Activated naive CD4-positive, alpha-beta T cell treated with anti-CD3 and anti-CD28 coated beads, Interleukin-2, amount 10 ng/mL, durations not matched to agents 7 days and 5 days (primary cell): ENCODE results near the gene PAK2.

ENCODE experiments used
- CTCF ChIA-PET: fragments of 350-600 bp; sonication (Branson Sonifier 250); formaldehyde crosslinking; loops from one replicate; lab custom pipeline; 2021; ENCODE audit warnings: antibody characterized with exemption; lab: Charles Lee
- DNase-seq: peaks from one replicate; pipeline ENCODE4 v3.0.0-alpha.2; 2020
- H3K27ac Mint-ChIP-seq: one replicate; pipeline ENCODE4 v1.8.0; 2021; ENCODE audit warnings: mild to moderate bottlenecking, moderate library complexity, mixed read lengths
- H3K27me3 Mint-ChIP-seq: one replicate; pipeline ENCODE4 v1.8.0; 2021; ENCODE audit warnings: mild to moderate bottlenecking, mixed read lengths
- H3K36me3 Mint-ChIP-seq: one replicate; pipeline ENCODE4 v1.8.0; 2021; ENCODE audit warnings: mixed read lengths
- H3K4me1 Mint-ChIP-seq: one replicate; pipeline ENCODE4 v1.8.0; 2021; ENCODE audit warnings: mixed read lengths
- H3K4me3 Mint-ChIP-seq: one replicate; pipeline ENCODE4 v1.8.0; 2021; ENCODE audit warnings: mild to moderate bottlenecking, moderate library complexity, mixed read lengths
- H3K9me3 Mint-ChIP-seq: one replicate; pipeline ENCODE4 v1.8.0; 2021; ENCODE audit warnings: mixed read lengths

PAK2 gene

GRCh38 chr3:196753201-196753600 lies 13.5 kb downstream of the PAK2 start:
- H3K4me3 Mint-ChIP-seq = no peak overlapping the region
- peaks cover 30% of the 10 kb centered on the region for H3K9me3 Mint-ChIP-seq
- H3K36me3 Mint-ChIP-seq = peaks cover 80% of the 10 kb centered on the region
- H3K4me1 Mint-ChIP-seq = peaks cover 34% of the 10 kb centered on the region
- no peak for DNase-seq
- no peaks in the 10 kb centered on the region for H3K27me3 Mint-ChIP-seq
- H3K27ac Mint-ChIP-seq = no peak overlapping the region
- CTCF ChIA-PET = no interaction called here

- H3K4me1 Mint-ChIP-seq = peaks cover 29% of the 10 kb centered on the region
- no peak for DNase-seq
- H3K36me3 Mint-ChIP-seq = peaks cover 77% of the 10 kb centered on the region
- peaks cover 33% of the 10 kb centered on the region for H3K9me3 Mint-ChIP-seq
- no peak overlapping the region for H3K4me3 Mint-ChIP-seq
- no peaks in the 10 kb centered on the region for H3K27me3 Mint-ChIP-seq
- CTCF ChIA-PET = no interaction called here
- peak overlapping the region; percentile 5 for H3K27ac Mint-ChIP-seq
Measured at GRCh38 chr3:196754091-196754981, 14.7 kb downstream of the PAK2 start.

- Mint-ChIP-seq H3K4me3 (no peak overlapping the region), H3K9me3 (peaks cover 39% of the 10 kb centered on the region), H3K27me3 (no peaks in the 10 kb centered on the region), H3K4me1 (peaks cover 24% of the 10 kb centered on the region), H3K27ac (no peak overlapping the region), H3K36me3 (peaks cover 73% of the 10 kb centered on the region)
- CTCF ChIA-PET = no interaction called here
- no peak for DNase-seq
Measured at GRCh38 chr3:196756732-196757131, 17.1 kb downstream of the PAK2 start.

- Mint-ChIP-seq H3K9me3 (peaks cover 39% of the 10 kb centered on the region), H3K36me3 (peaks cover 71% of the 10 kb centered on the region), H3K4me3 (no peak overlapping the region), H3K4me1 (peaks cover 24% of the 10 kb centered on the region), H3K27me3 (no peaks in the 10 kb centered on the region), H3K27ac (no peak overlapping the region)
- CTCF ChIA-PET = no interaction called here
- DNase-seq = no peak
Measured at GRCh38 chr3:196757876-196758739, 18.5 kb downstream of the PAK2 start.

GRCh38 chr3:196763179-196763578 lies 23.5 kb downstream of the PAK2 start:
- no peaks in the 10 kb centered on the region for H3K27me3 Mint-ChIP-seq
- H3K9me3 Mint-ChIP-seq = peaks cover 9% of the 10 kb centered on the region
- peaks cover 39% of the 10 kb centered on the region for H3K36me3 Mint-ChIP-seq
- DNase-seq = no peak
- H3K4me1 Mint-ChIP-seq = peaks cover 1% of the 10 kb centered on the region
- H3K4me3 Mint-ChIP-seq = no peak overlapping the region
- H3K27ac Mint-ChIP-seq = no peak overlapping the region
- CTCF ChIA-PET = no interaction called here

- Mint-ChIP-seq H3K4me3 (no peak overlapping the region), H3K27me3 (no peaks in the 10 kb centered on the region), H3K27ac (no peak overlapping the region), H3K9me3 (peaks cover 4% of the 10 kb centered on the region), H3K4me1 (no peaks in the 10 kb centered on the region), H3K36me3 (peaks cover 26% of the 10 kb centered on the region)
- CTCF ChIA-PET = no interaction called here
- DNase-seq = no peak
Measured at GRCh38 chr3:196765454-196765853, 25.8 kb downstream of the PAK2 start.

GRCh38 chr3:196771067-196771466 lies 31.4 kb downstream of the PAK2 start:
- H3K9me3 Mint-ChIP-seq = no peaks in the 10 kb centered on the region
- CTCF ChIA-PET = no interaction called here
- H3K4me1 Mint-ChIP-seq = peaks cover 29% of the 10 kb centered on the region
- H3K4me3 Mint-ChIP-seq = no peak overlapping the region
- H3K27ac Mint-ChIP-seq = no peak overlapping the region
- H3K36me3 Mint-ChIP-seq = peaks cover 29% of the 10 kb centered on the region
- H3K27me3 Mint-ChIP-seq = no peaks in the 10 kb centered on the region
- no peak for DNase-seq

GRCh38 chr3:196772102-196772501 lies 32.4 kb downstream of the PAK2 start:
- Mint-ChIP-seq H3K4me3 (no peak overlapping the region), H3K27ac (no peak overlapping the region), H3K27me3 (no peaks in the 10 kb centered on the region), H3K36me3 (peaks cover 31% of the 10 kb centered on the region), H3K4me1 (peaks cover 29% of the 10 kb centered on the region), H3K9me3 (no peaks in the 10 kb centered on the region)
- CTCF ChIA-PET = no interaction called here
- DNase-seq = no peak

- H3K27me3 Mint-ChIP-seq = no peaks in the 10 kb centered on the region
- no peak overlapping the region for H3K4me3 Mint-ChIP-seq
- CTCF ChIA-PET = no interaction called here
- no peak for DNase-seq
- peaks cover 33% of the 10 kb centered on the region for H3K36me3 Mint-ChIP-seq
- H3K4me1 Mint-ChIP-seq = peaks cover 29% of the 10 kb centered on the region
- H3K9me3 Mint-ChIP-seq = no peaks in the 10 kb centered on the region
- H3K27ac Mint-ChIP-seq = no peak overlapping the region
Measured at GRCh38 chr3:196772897-196773296, 33.2 kb downstream of the PAK2 start.

GRCh38 chr3:196774191-196774820 lies 34.6 kb downstream of the PAK2 start:
- peak overlapping the region; percentile 15 for H3K27ac Mint-ChIP-seq
- peaks cover 44% of the 10 kb centered on the region for H3K36me3 Mint-ChIP-seq
- peaks cover 2% of the 10 kb centered on the region for H3K9me3 Mint-ChIP-seq
- H3K4me1 Mint-ChIP-seq = peaks cover 29% of the 10 kb centered on the region
- no peak overlapping the region for H3K4me3 Mint-ChIP-seq
- H3K27me3 Mint-ChIP-seq = no peaks in the 10 kb centered on the region
- DNase-seq = no peak
- CTCF ChIA-PET = no interaction called here

- peaks cover 47% of the 10 kb centered on the region for H3K36me3 Mint-ChIP-seq
- CTCF ChIA-PET = no interaction called here
- no peak for DNase-seq
- H3K27ac Mint-ChIP-seq = no peak overlapping the region
- H3K4me3 Mint-ChIP-seq = no peak overlapping the region
- peaks cover 29% of the 10 kb centered on the region for H3K4me1 Mint-ChIP-seq
- H3K27me3 Mint-ChIP-seq = no peaks in the 10 kb centered on the region
- peaks cover 6% of the 10 kb centered on the region for H3K9me3 Mint-ChIP-seq
Measured at GRCh38 chr3:196774848-196775422, 35.3 kb downstream of the PAK2 start.

GRCh38 chr3:196775938-196776337 lies 36.3 kb downstream of the PAK2 start:
- Mint-ChIP-seq H3K4me3 (no peak overlapping the region), H3K9me3 (peaks cover 11% of the 10 kb centered on the region), H3K27ac (no peak overlapping the region), H3K27me3 (no peaks in the 10 kb centered on the region), H3K36me3 (peaks cover 52% of the 10 kb centered on the region), H3K4me1 (peaks cover 29% of the 10 kb centered on the region)
- CTCF ChIA-PET = no interaction called here
- DNase-seq = no peak

- H3K4me3 Mint-ChIP-seq = no peak overlapping the region
- peaks cover 11% of the 10 kb centered on the region for H3K9me3 Mint-ChIP-seq
- CTCF ChIA-PET = no interaction called here
- H3K27ac Mint-ChIP-seq = no peak overlapping the region
- no peak for DNase-seq
- peaks cover 47% of the 10 kb centered on the region for H3K36me3 Mint-ChIP-seq
- peaks cover 18% of the 10 kb centered on the region for H3K4me1 Mint-ChIP-seq
- no peaks in the 10 kb centered on the region for H3K27me3 Mint-ChIP-seq
Measured at GRCh38 chr3:196777836-196778235, 38.2 kb downstream of the PAK2 start.

- peaks cover 15% of the 10 kb centered on the region for H3K4me1 Mint-ChIP-seq
- H3K4me3 Mint-ChIP-seq = no peak overlapping the region
- peaks cover 11% of the 10 kb centered on the region for H3K9me3 Mint-ChIP-seq
- CTCF ChIA-PET = no interaction called here
- peaks cover 56% of the 10 kb centered on the region for H3K36me3 Mint-ChIP-seq
- no peaks in the 10 kb centered on the region for H3K27me3 Mint-ChIP-seq
- no peak for DNase-seq
- H3K27ac Mint-ChIP-seq = no peak overlapping the region
Measured at GRCh38 chr3:196778755-196779154, 39.1 kb downstream of the PAK2 start.
